Gastroesophageal sphincter (tissue), 3 donors: ENCODE measurements around the gene ZFC3H1.

Experiments used
- POLR2A ChIP-seq, 2 donors: fragments of 450-650 bp; IDR thresholded peaks; one replicate each; pipeline ENCODE4 v1.6.1; 2017; ENCODE audit warnings: antibody characterized with exemption in 2 of 2, mild to moderate bottlenecking in 2 of 2, moderate library complexity in 1 of 2
- TF ChIP-seq, protein P1 (sequence below), 4 experiments: fragments of 200-600 bp in 2 of 4; fragments of 450-650 bp in 2 of 4; sonication (generic) in 1 of 4; IDR thresholded peaks; one replicate each; pipeline ENCODE4 v1.5.1; 2017 to 2019; ENCODE audit warnings: antibody characterized with exemption in 4 of 4, mild to moderate bottlenecking in 2 of 4, moderate library complexity in 2 of 4

DNA sequence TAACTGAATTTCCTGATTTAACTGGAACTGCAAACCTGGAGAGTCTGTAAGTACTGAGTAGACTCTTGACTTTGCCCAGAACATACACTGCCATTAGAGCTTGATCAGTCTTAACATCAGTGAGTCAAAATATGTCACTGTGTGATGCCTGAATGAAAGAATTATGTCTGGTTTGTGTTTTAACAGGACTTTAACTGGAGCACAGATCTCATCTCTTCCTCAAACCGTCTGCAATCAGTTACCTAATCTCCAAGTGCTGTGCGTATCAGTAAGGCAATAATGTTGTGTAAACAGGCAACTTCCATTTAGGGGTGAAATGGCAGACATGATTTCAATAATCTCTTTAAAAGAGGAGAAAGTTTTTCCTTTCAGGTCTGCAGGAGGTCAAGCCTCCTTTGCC is 97.0 kb downstream of the ZFC3H1 start:
- TF ChIP-seq, protein P1, sequence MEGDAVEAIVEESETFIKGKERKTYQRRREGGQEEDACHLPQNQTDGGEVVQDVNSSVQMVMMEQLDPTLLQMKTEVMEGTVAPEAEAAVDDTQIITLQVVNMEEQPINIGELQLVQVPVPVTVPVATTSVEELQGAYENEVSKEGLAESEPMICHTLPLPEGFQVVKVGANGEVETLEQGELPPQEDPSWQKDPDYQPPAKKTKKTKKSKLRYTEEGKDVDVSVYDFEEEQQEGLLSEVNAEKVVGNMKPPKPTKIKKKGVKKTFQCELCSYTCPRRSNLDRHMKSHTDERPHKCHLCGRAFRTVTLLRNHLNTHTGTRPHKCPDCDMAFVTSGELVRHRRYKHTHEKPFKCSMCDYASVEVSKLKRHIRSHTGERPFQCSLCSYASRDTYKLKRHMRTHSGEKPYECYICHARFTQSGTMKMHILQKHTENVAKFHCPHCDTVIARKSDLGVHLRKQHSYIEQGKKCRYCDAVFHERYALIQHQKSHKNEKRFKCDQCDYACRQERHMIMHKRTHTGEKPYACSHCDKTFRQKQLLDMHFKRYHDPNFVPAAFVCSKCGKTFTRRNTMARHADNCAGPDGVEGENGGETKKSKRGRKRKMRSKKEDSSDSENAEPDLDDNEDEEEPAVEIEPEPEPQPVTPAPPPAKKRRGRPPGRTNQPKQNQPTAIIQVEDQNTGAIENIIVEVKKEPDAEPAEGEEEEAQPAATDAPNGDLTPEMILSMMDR (IDR thresholded peaks at IDR 0.05) = no peak
- TF ChIP-seq POLR2A (IDR thresholded peaks at IDR 0.05) = no peak
